Ascending aorta (tissue), 2 donors: ENCODE measurements around the gene XYLT1. TPM values are rescaled to one million over a fixed set of nuclear protein-coding genes. Genes with fewer than 3 reads are reported as not detected.

Experiments
- DNase-seq, 2 donors: peaks; one replicate each; pipeline ENCODE4 v3.0.0-alpha.2; 2019; ENCODE audit warnings: low spot score in 2 of 2
- H3K27ac ChIP-seq, 2 donors: fragments of 200-600 bp; sonication (generic); one replicate each; pipeline ENCODE4 v1.5.1; 2016 to 2017; ENCODE audit warnings: mild to moderate bottlenecking in 1 of 2
- H3K27me3 ChIP-seq: fragments of 200-600 bp; sonication (generic); one replicate; pipeline ENCODE4 v1.5.1; 2017
- H3K36me3 ChIP-seq, 2 donors: fragments of 200-600 bp; sonication (generic); one replicate each; pipeline ENCODE4 v1.5.1; 2016
- H3K4me1 ChIP-seq, 2 donors: fragments of 200-600 bp; sonication (generic); one replicate each; pipeline ENCODE4 v1.5.1; 2016 to 2017; ENCODE audit warnings: mild to moderate bottlenecking in 1 of 2
- H3K4me3 ChIP-seq, 2 donors: fragments of 200-600 bp; sonication (generic); one replicate each; pipeline ENCODE4 v1.5.1; 2016 to 2017; ENCODE audit warnings: mild to moderate bottlenecking in 1 of 2
- H3K9me3 ChIP-seq, 2 donors: fragments of 200-600 bp; sonication (generic); one replicate each; pipeline ENCODE4 v1.5.1; 2016
- intact Hi-C: fragments of 100-400 bp; cut with DNase I; formaldehyde crosslinking; loops from one replicate; pipeline ENCODE4 v1.15.1; 2023
- total RNA-seq: library from RNA; depleted of rRNA; stranded (reverse); fragments of >200 nt; gene quantifications from one replicate; pipeline ENCODE4 v1.1.0, GENCODE V29; 2016
- TF ChIP-seq, protein P1 (sequence below), 3 experiments: fragments of 200-600 bp in 2 of 3; fragments of 450-650 bp in 1 of 3; sonication (generic) in 2 of 3; IDR thresholded peaks; one replicate each; pipeline ENCODE4 v1.5.1; 2016 to 2019; ENCODE audit warnings: antibody characterized with exemption in 3 of 3, mild to moderate bottlenecking in 1 of 3, moderate library complexity in 1 of 3

The XYLT1 gene
- total RNA-seq, 1 donor from 2014 or later = 6.7 TPM

DNA sequence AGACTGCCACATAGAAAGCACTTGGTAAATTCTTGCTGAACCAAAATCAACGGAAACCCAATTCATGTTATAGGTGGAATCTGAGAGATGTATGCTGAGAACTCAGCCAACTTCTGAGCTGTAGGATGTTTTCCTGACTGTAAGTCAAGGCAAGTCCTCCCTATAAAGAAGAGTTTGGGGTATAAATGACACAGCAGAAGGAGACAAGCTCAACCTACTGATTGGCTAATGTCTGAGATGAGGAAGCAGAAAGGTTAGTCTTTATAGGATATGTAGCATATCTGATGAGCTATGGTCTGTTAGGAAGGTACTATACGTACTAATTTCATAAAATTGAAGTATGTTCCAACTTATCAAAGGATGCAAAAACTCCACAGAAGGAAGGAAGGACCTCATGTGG is 99.5 kb downstream of the XYLT1 start:
- Histone ChIP-seq H3K4me1 (peaks cover 3 to 13% of the 10 kb centered on the region in 2 donors), H3K4me3 (no peak overlapping the region), H3K36me3 (no peaks in the 10 kb centered on the region), H3K9me3 (no peaks in the 10 kb centered on the region), H3K27me3 (no peaks in the 10 kb centered on the region), H3K27ac (no peak overlapping the region)
- TF ChIP-seq, protein P1, sequence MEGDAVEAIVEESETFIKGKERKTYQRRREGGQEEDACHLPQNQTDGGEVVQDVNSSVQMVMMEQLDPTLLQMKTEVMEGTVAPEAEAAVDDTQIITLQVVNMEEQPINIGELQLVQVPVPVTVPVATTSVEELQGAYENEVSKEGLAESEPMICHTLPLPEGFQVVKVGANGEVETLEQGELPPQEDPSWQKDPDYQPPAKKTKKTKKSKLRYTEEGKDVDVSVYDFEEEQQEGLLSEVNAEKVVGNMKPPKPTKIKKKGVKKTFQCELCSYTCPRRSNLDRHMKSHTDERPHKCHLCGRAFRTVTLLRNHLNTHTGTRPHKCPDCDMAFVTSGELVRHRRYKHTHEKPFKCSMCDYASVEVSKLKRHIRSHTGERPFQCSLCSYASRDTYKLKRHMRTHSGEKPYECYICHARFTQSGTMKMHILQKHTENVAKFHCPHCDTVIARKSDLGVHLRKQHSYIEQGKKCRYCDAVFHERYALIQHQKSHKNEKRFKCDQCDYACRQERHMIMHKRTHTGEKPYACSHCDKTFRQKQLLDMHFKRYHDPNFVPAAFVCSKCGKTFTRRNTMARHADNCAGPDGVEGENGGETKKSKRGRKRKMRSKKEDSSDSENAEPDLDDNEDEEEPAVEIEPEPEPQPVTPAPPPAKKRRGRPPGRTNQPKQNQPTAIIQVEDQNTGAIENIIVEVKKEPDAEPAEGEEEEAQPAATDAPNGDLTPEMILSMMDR (IDR thresholded peaks at IDR 0.05) = no peak
- no peak for DNase-seq
- intact Hi-C loops = no loop called here

DNA sequence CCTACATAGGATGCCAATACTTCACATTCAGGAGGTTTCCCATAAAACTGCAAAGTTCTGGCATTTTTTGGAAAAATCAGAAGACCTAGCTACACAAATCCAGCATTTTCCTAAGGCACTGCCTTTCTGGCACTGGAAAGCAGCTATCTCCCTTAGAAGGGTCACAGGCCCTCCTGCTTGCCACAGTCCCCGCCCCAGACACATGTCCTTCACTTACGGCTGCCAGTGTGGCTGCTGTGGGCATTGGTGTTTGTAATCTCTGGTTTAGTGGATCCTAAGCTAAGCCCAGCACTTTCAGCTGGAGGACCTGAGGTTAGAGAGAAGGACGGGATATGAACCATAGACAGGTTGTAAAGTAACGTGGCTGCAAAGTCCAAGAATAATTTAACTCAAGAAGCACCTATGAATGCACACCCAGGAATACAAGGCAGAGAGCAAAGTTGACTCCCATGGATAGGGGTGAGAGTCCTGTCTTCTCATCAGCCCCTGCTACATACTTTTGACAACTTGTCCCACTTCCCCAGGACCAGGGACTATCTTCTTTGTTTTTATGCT is 100.0 kb downstream of the XYLT1 start:
- H3K27ac ChIP-seq = peak overlapping the region; percentile 47 to 66
- intact Hi-C loops = no loop called here
- no peaks in the 10 kb centered on the region for H3K36me3 ChIP-seq
- H3K9me3 ChIP-seq = no peaks in the 10 kb centered on the region
- TF ChIP-seq, protein P1 (IDR thresholded peaks at IDR 0.05) = no peak
- no peak overlapping the region for H3K4me3 ChIP-seq
- no peaks in the 10 kb centered on the region for H3K27me3 ChIP-seq
- H3K4me1 ChIP-seq = peaks cover 3 to 13% of the 10 kb centered on the region in 2 donors
- no peak for DNase-seq

DNA sequence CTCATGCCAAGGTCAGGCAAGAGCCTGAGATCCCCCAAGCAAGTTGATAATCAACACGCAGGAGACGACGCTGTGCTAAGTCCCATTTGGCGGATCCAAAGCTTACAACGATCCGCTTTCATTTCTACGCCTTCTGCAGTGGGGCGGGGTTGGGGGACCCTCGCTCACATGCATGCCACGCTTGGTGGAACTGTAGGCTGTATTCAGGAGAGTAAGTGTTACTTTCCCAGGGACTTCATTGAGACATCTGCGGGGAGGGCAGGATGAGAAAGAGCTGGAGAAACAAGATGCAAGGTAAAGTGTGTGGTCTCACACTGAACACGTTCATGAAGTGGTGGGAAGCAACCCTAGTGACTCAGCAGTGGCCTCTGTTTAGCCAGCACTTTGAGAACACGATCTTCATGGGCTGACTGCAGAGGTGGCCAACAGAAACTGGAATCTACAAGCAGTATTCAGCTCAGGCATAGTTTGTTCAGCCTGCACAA is 100.5 kb downstream of the XYLT1 start:
- Histone ChIP-seq H3K4me3 (no peak overlapping the region), H3K9me3 (no peaks in the 10 kb centered on the region), H3K27me3 (no peaks in the 10 kb centered on the region), H3K27ac (peak overlapping the region; percentile 47 to 66), H3K36me3 (no peaks in the 10 kb centered on the region), H3K4me1 (peaks cover 3 to 17% of the 10 kb centered on the region in 2 donors)
- DNase-seq = no peak
- TF ChIP-seq, protein P1 (IDR thresholded peaks at IDR 0.05) = no peak
- intact Hi-C loops = no loop called here

DNA sequence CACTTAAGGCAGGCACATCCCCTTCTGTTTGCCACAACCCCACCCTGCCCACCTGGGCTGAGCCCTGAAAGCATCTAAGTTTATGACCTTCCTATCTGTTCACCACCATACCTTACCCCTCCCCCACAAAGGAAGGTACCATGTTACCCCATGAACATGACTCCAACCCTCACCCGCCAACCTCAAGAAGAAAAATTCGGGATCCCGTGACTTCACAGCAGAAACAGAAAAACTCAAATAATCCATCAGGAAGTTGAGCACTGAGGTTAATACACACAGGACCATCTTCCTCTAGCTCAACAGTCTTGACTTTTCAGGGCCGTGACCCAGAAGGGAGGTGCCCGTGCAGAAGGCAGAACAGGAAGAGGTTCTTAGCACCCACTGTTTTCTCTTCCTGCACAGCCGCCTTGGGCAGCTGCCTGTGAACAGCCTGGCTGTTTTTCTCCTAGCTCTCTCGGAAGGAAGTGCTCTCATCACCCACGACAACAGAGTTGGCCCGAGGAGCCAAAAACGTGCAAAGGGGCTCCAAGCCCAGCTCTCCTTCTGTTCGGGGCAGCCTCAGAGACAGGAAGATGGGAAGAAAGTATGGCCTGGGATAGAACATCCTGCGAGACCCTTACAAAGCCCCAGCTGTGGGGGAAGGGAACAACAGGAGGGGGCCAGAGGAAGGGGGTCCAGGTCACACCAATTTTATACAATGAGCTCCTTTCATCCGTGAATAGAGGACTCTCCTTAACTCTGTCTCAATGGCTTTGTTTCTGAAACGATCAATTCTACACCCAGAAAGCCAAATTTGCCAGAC is 101.1 kb downstream of the XYLT1 start:
- H3K36me3 ChIP-seq = no peaks in the 10 kb centered on the region
- H3K27ac ChIP-seq = peak overlapping the region; percentile 47 to 66
- no peak overlapping the region for H3K4me3 ChIP-seq
- intact Hi-C loops = loop anchor here (5.0 kb wide), 1 partner anchor 38 kb away; no protein-coding TSS in a partner anchor
- H3K4me1 ChIP-seq = peaks cover 3 to 23% of the 10 kb centered on the region in 2 donors
- TF ChIP-seq, protein P1 (IDR thresholded peaks at IDR 0.05) = no peak
- H3K9me3 ChIP-seq = no peaks in the 10 kb centered on the region
- DNase-seq = peak in 1 of 2 donors; percentile 80
- H3K27me3 ChIP-seq = no peaks in the 10 kb centered on the region

DNA sequence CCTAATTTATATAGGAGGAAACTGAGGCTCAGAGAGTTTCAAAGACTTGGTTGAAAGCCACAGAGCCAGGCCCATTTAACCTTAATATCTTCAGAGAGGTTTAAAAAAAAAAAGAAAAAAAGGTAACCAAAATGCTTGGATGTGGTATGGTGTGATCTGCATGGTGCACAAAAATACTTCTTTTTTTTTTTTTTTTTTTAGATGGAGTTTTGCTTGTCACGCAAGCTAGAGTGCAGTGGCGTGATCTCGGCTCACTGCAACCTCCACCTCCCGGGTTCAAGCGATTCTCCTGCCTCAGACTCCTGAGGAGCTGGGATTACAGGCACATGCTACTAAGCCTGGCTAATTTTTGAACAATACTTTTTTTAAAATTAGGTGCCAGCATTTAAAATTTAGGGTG is 101.8 kb downstream of the XYLT1 start:
- TF ChIP-seq, protein P1 (IDR thresholded peaks at IDR 0.05) = no peak
- no peak overlapping the region for H3K4me3 ChIP-seq

More for the DNA sequence above, 101.8 kb downstream of the XYLT1 start:
- H3K9me3 ChIP-seq = no peaks in the 10 kb centered on the region
- H3K36me3 ChIP-seq = no peaks in the 10 kb centered on the region
- H3K27ac ChIP-seq = peak overlapping the region in 1 of 2 donors; percentile 45
- no peak for DNase-seq
- no peaks in the 10 kb centered on the region for H3K27me3 ChIP-seq
- peaks cover 3 to 30% of the 10 kb centered on the region in 2 donors for H3K4me1 ChIP-seq
- intact Hi-C loops = loop anchor here (5.0 kb wide), 1 partner anchor 38 kb away; no protein-coding TSS in a partner anchor
